ENCODE measurements around the gene SERPINA12. TPM values are rescaled to one million over a fixed set of nuclear protein-coding genes. Genes with fewer than 3 reads are reported as not detected.

Gene SERPINA12
- polyA plus RNA-seq, 2 of the 4 experiments (the other 2 are of a cell fraction), result not detected

GRCh38 chr14:94521375-94522114 lies 12.3 kb upstream of the SERPINA12 start:
- ChIA-PET POLR2A (no interaction called here), CTCF (interaction anchor here (0.8 to 1.6 kb wide), 4 partner anchors 20 to 168 kb away, joined by 3 to 5 read pairs (median 3); no protein-coding TSS in a partner anchor)
- 16% methylated on average over 5 of the region's 5 CpGs for WGBS (ENCODE audit: missing lambda C conversion rate)

DNA sequence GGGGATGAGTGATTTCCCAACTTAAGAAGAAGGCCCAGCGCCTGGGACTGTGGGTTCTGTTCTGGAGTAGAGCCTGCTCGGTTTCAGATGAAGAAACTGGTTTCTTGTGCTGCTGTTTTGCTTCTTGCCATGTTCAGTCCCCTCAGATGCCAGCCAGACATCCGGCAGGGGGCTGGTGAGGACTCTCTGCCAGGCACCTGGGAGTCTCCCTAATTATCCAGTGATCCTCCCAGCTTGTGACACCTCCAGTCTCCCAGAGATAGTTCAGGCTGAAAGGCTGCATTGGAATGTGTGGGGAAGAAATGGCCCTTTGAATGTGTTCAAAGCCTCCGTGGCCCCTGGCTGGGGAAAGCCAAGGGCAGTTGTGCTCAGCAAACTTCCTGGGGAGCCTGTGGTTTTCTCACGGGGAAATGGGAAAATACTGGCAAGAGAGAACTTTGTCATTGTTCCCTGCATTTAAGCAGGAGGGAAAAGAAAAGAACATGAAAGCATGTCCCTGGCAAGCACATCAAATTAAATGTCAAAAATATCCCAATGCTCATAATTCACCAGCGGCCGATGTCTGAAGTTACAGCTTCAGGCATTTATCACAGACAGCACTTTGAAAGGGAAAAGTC lies 8.5 kb upstream of the SERPINA12 start:
- CTCF ChIA-PET, result no interaction called here
- no peak for ATAC-seq
- Histone ChIP-seq H3K27ac (no peak overlapping the region), H3K4me2 (no peak overlapping the region), H3K4me1 (no peaks in the 10 kb centered on the region), H3K9me3 (no peaks in the 10 kb centered on the region), H3K4me3 (no peak overlapping the region)
- 45% methylated on average over 7 of the region's 7 CpGs for WGBS (ENCODE audit: missing lambda C conversion rate)
- no peak for DNase-seq (ENCODE audit: low read depth in 1 of 2, low spot score in 1 of 2)
- no peak for TF ChIP-seq POLR2AphosphoS2 (conservative IDR thresholded peaks at IDR 0.05; ENCODE audit: low read length)
- no peak for TF ChIP-seq POLR2A (IDR thresholded peaks at IDR 0.05; ENCODE audit: low read length)
- TF ChIP-seq ZFP36 (IDR thresholded peaks at IDR 0.05; ENCODE audit: borderline replicate concordance, partially characterized antibody), result no peak
- TF ChIP-seq CTCF (IDR thresholded peaks at IDR 0.05), result no peak
- TF ChIP-seq, protein P1, sequence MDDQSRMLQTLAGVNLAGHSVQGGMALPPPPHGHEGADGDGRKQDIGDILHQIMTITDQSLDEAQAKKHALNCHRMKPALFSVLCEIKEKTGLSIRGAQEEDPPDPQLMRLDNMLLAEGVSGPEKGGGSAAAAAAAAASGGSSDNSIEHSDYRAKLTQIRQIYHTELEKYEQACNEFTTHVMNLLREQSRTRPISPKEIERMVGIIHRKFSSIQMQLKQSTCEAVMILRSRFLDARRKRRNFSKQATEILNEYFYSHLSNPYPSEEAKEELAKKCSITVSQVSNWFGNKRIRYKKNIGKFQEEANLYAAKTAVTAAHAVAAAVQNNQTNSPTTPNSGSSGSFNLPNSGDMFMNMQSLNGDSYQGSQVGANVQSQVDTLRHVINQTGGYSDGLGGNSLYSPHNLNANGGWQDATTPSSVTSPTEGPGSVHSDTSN (IDR thresholded peaks at IDR 0.05), result no peak
- TF ChIP-seq, protein P2, sequence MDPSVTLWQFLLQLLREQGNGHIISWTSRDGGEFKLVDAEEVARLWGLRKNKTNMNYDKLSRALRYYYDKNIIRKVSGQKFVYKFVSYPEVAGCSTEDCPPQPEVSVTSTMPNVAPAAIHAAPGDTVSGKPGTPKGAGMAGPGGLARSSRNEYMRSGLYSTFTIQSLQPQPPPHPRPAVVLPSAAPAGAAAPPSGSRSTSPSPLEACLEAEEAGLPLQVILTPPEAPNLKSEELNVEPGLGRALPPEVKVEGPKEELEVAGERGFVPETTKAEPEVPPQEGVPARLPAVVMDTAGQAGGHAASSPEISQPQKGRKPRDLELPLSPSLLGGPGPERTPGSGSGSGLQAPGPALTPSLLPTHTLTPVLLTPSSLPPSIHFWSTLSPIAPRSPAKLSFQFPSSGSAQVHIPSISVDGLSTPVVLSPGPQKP (IDR thresholded peaks at IDR 0.05; ENCODE audit: low read depth, low read length), result no peak
- no peak for TF ChIP-seq HOXB5 (CRISPR knock-in tag; IDR thresholded peaks at IDR 0.05)
- no peak for TF ChIP-seq KDM5A (IDR thresholded peaks at IDR 0.05)
- TF ChIP-seq CHD4 (IDR thresholded peaks at IDR 0.05; ENCODE audit: borderline replicate concordance), result no peak
- TF ChIP-seq RCOR1 (IDR thresholded peaks at IDR 0.05; ENCODE audit: low read depth, low read length), result no peak
- TF ChIP-seq, protein P3, sequence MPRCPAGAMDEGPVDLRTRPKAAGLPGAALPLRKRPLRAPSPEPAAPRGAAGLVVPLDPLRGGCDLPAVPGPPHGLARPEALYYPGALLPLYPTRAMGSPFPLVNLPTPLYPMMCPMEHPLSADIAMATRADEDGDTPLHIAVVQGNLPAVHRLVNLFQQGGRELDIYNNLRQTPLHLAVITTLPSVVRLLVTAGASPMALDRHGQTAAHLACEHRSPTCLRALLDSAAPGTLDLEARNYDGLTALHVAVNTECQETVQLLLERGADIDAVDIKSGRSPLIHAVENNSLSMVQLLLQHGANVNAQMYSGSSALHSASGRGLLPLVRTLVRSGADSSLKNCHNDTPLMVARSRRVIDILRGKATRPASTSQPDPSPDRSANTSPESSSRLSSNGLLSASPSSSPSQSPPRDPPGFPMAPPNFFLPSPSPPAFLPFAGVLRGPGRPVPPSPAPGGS (IDR thresholded peaks at IDR 0.05), result no peak
- TF ChIP-seq ZC3H11A (IDR thresholded peaks at IDR 0.05), result no peak
- no peak for FAIRE-seq
- POLR2A ChIA-PET, result no interaction called here

More at GRCh38 chr14:94521375-94522114, 12.3 kb upstream of the SERPINA12 start:
- no peak for ATAC-seq
- 0 out of 3 replicates have a peak, but pooled peaks cover under 1% of the 10 kb centered on the region for H3K9me3 ChIP-seq
- DNase-seq (ENCODE audit: low read depth in 1 of 2, low spot score in 1 of 2), result no peak
- no peaks in the 10 kb centered on the region for H3K4me1 ChIP-seq
- TF ChIP-seq RFX5 (IDR thresholded peaks at IDR 0.05), result no peak
- no peak for TF ChIP-seq ESRRA (IDR thresholded peaks at IDR 0.05; ENCODE audit: borderline replicate concordance, low read length)
- no peak for TF ChIP-seq BHLHE40 (IDR thresholded peaks at IDR 0.05; ENCODE audit: low read depth, low read length)
- no peak for TF ChIP-seq TP53 (CRISPR knock-in tag; IDR thresholded peaks at IDR 0.05)
- TF ChIP-seq HOXB13 (CRISPR knock-in tag; IDR thresholded peaks at IDR 0.05; ENCODE audit: low read depth), result no peak
- TF ChIP-seq, protein P4, sequence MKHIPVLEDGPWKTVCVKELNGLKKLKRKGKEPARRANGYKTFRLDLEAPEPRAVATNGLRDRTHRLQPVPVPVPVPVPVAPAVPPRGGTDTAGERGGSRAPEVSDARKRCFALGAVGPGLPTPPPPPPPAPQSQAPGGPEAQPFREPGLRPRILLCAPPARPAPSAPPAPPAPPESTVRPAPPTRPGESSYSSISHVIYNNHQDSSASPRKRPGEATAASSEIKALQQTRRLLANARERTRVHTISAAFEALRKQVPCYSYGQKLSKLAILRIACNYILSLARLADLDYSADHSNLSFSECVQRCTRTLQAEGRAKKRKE (CRISPR knock-in tag; IDR thresholded peaks at IDR 0.05; ENCODE audit: low read depth), result no peak
- TF ChIP-seq, protein P1 (IDR thresholded peaks at IDR 0.05), result no peak
- TF ChIP-seq, protein P5, sequence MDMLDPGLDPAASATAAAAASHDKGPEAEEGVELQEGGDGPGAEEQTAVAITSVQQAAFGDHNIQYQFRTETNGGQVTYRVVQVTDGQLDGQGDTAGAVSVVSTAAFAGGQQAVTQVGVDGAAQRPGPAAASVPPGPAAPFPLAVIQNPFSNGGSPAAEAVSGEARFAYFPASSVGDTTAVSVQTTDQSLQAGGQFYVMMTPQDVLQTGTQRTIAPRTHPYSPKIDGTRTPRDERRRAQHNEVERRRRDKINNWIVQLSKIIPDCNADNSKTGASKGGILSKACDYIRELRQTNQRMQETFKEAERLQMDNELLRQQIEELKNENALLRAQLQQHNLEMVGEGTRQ (IDR thresholded peaks at IDR 0.05), result no peak
- no peak for TF ChIP-seq ZNF302 (CRISPR knock-in tag; IDR thresholded peaks at IDR 0.05)
- TF ChIP-seq EHMT2 (IDR thresholded peaks at IDR 0.05; ENCODE audit: low read depth), result no peak
- no peak for TF ChIP-seq CEBPB (IDR thresholded peaks at IDR 0.05)
- no peak overlapping the region for H3K27ac ChIP-seq
- H3K4me3 ChIP-seq, result no peak overlapping the region
- FAIRE-seq, result no peak
- H3K4me2 ChIP-seq, result no peak overlapping the region
